DND-41 (cell line): ENCODE data around the gene SOWAHA.

Experiments
- ATAC-seq: fragments of 200-7000 bp; cut with Tn5 transposase; 3 replicates; pipeline ENCODE4 v1.9.1; 2021; ENCODE audit warnings: low read depth; ENCODE audit not compliant: insufficient read depth
- DNase-seq: peaks from one replicate; pipeline ENCODE4 v3.0.0-alpha.2; 2020
- H2AFZ ChIP-seq: 2 replicates; pipeline ENCODE4 v1.6.0; 2012; ENCODE audit warnings: low read depth, low read length
- H3K27ac ChIP-seq: 2 replicates; pipeline ENCODE4 v1.5.1; 2012; ENCODE audit warnings: low read length, inconsistent platforms
- H3K27me3 ChIP-seq: fragments of 200-600 bp; sonication (generic); 2 replicates; pipeline ENCODE4 v1.6.0; 2012; ENCODE audit warnings: low read length, mild to moderate bottlenecking, inconsistent platforms; ENCODE audit not compliant: insufficient read depth, poor library complexity
- H3K36me3 ChIP-seq: 2 replicates; pipeline ENCODE4 v1.5.1; 2012; ENCODE audit warnings: low read length, inconsistent platforms; ENCODE audit not compliant: insufficient read depth
- H3K4me1 ChIP-seq: 2 replicates; pipeline ENCODE4 v1.5.1; 2012; ENCODE audit warnings: mild to moderate bottlenecking, low read length; ENCODE audit not compliant: insufficient read depth
- H3K4me2 ChIP-seq: 2 replicates; pipeline ENCODE4 v1.6.0; 2012; ENCODE audit warnings: mild to moderate bottlenecking, moderate library complexity, low read length, inconsistent platforms; ENCODE audit not compliant: insufficient read depth
- H3K4me3 ChIP-seq, 2 experiments: fragments of 200-600 bp in 1 of 2; shearing (Covaris generic) in 1 of 2; 2 replicates each; pipeline ENCODE4 v1.5.1; 2012 to 2016; ENCODE audit warnings: inconsistent platforms in 2 of 2, low read length in 2 of 2, mild to moderate bottlenecking in 2 of 2, low read depth in 1 of 2, moderate library complexity in 1 of 2
- H3K79me2 ChIP-seq: 2 replicates; pipeline ENCODE4 v1.6.0; 2012; ENCODE audit warnings: low read length, inconsistent platforms; ENCODE audit not compliant: insufficient read depth
- H3K9ac ChIP-seq: 2 replicates; pipeline ENCODE4 v1.6.0; 2012; ENCODE audit warnings: low read depth, mild to moderate bottlenecking, inconsistent platforms, low read length, moderate library complexity
- H3K9me3 ChIP-seq: 2 replicates; pipeline ENCODE4 v1.5.1; 2012; ENCODE audit warnings: low read length, moderate library complexity, mild to moderate bottlenecking, inconsistent platforms; ENCODE audit not compliant: insufficient read depth, severe bottlenecking
- H4K20me1 ChIP-seq: 2 replicates; pipeline ENCODE4 v1.6.0; 2012; ENCODE audit warnings: low read length; ENCODE audit not compliant: insufficient read depth
- CTCF ChIP-seq: IDR thresholded peaks from 2 replicates; pipeline ENCODE4 v1.5.1; 2012; ENCODE audit warnings: borderline replicate concordance, low read length, moderate library complexity, mild to moderate bottlenecking; ENCODE audit not compliant: poor library complexity, severe bottlenecking; ENCODE audit errors: extremely low read depth
- EZH2 ChIP-seq: IDR thresholded peaks from 3 replicates; pipeline ENCODE4 v1.6.1; 2012; ENCODE audit warnings: borderline replicate concordance, low read depth, mild to moderate bottlenecking, moderate library complexity, low read length, inconsistent platforms; ENCODE audit not compliant: severe bottlenecking

Gene SOWAHA

DNA sequence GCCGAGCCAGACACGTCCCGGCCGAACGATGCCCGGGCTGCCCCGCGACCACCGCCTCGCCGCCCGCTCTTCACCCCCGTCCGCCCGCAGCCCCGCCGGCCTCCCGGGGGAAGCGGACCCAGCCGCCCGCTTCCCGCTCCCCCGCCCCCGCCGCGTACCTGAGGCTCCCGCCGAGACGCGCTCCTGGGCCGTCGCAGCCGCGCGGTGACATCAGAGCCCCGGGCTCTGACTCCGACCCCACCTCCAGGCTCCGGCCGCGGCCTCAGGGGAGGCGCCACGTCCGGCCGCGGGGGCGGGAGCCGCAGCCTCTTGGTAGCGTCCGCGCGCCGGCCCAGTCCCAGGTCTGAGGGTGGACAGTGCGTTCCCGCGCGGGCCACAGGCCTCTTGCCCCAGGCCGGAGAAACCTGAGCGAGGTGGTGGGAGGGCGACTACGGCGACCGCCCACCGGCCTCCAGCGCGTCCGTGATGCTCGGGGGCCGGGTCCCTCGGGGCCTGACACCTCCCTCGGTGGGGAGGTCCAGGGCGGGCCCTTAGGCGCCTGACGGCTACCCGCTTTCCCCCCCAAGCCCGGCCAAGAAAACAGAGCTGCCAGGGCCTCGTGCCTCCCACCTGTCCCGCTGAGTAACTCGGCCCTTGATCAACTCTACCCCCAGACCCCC is 17.5 kb downstream of the SOWAHA start, which contains the start of gene SHROOM1:
TSS of gene SHROOM1 (minus strand) at position 212 of the 659 bp plus-strand sequence. CDS start 4,507 bp downstream, outside the sequence.
- H3K4me1 ChIP-seq: peaks cover 13% of the 10 kb centered on the region
- no peak within 1 kb of the TSS for H3K27ac ChIP-seq
- ATAC-seq (peak; percentile 45), DNase-seq (no peak)
- no peaks in the 10 kb centered on the region for H4K20me1 ChIP-seq
- H3K36me3 ChIP-seq: no peaks in the 10 kb centered on the region; the same call in 1 of the 2 replicates
- peak within 1 kb of the TSS; percentile 68 for H2AFZ ChIP-seq
- no peak for TF ChIP-seq CTCF
- TF ChIP-seq EZH2: no peak
- peaks cover 43% of the 10 kb centered on the region for H3K27me3 ChIP-seq
- peak within 1 kb of the TSS; percentile 54 for H3K9ac ChIP-seq
- no peaks in the 10 kb centered on the region for H3K9me3 ChIP-seq
- H3K79me2 ChIP-seq: no peaks in the 10 kb centered on the region
- H3K4me3 ChIP-seq: peak within 1 kb of the TSS; percentile 11 to 54; a peak in 3 of 4 replicates
- peak within 1 kb of the TSS; percentile 73 for H3K4me2 ChIP-seq

DNA sequence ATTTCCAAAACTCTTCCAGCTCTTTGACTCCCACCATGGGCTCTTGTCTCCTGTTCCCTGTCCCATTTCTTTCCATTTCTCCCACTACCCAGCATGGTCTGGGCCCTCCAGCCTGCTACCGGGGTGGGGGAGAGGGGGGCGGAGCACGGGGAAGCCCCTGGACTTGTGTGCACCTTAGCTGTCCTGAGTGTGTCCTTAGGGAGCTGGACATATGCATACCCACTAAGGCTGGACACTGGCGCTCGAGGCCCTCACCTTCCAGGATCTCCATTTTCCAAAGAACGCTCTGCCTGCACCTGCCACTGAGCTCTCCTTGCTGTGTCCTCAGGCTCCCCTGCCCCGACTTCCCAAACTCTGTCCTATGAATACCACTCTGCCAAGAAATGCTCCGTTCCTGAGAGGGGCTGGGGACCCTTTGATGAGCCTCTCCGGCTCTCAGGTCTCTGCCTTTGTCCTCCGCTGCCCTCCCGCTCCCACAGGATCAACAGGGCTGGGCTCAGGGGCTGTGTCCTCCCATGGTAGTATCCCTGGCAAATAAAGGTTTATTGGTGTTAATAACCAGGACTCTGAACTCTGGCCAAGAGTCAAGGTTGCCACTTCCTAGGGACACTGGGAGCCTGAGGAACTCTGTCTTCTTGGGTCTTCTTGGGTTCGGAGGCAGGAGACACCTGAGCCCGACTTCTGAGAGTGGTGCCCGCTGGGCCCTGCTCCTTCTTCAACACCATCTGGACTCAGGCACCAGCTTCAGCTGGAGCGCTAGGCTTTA is 18.2 kb downstream of the SOWAHA start:
- ATAC-seq: no peak
- no peaks in the 10 kb centered on the region for H3K79me2 ChIP-seq
- DNase-seq: no peak
- no peaks in the 10 kb centered on the region; the same call in 1 of the 2 replicates for H3K36me3 ChIP-seq
- H3K4me2 ChIP-seq: no peak overlapping the region
- no peak for TF ChIP-seq EZH2
- no peak for TF ChIP-seq CTCF
- H3K27me3 ChIP-seq: peaks cover 40% of the 10 kb centered on the region
- H3K27ac ChIP-seq: no peak overlapping the region
- no peaks in the 10 kb centered on the region for H3K9me3 ChIP-seq
- H3K4me1 ChIP-seq: peaks cover 13% of the 10 kb centered on the region
- no peak overlapping the region for H3K9ac ChIP-seq
- no peaks in the 10 kb centered on the region for H4K20me1 ChIP-seq
- H2AFZ ChIP-seq: no peak overlapping the region
- no peak overlapping the region; a peak in 1 of 4 replicates for H3K4me3 ChIP-seq

DNA sequence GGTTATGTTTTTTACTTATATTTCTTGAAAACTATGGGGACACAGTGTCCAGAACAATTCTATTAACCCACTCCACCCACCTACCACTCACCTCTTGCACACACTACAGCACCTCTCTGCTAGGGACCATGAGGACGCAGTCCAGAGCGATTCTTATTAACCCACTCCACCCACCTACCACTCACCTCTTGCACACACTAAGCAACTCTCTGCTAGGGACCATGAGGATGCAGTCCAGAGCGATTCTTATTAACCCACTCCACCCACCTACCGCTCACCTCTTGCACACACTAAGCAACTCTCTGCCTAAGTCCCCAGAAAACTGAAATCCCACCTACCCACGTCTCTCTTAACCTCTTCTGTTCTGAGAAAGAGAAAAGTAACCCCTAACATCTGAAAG is 19.5 kb downstream of the SOWAHA start:
- Histone ChIP-seq H4K20me1 (no peaks in the 10 kb centered on the region), H3K9me3 (no peaks in the 10 kb centered on the region), H3K9ac (no peak overlapping the region), H3K4me1 (peaks cover 13% of the 10 kb centered on the region), H3K36me3 (no peaks in the 10 kb centered on the region; the same call in 1 of the 2 replicates), H2AFZ (no peak overlapping the region), H3K79me2 (no peaks in the 10 kb centered on the region), H3K27me3 (peaks cover 36% of the 10 kb centered on the region), H3K27ac (no peak overlapping the region), H3K4me3 (no peak overlapping the region), H3K4me2 (no peak overlapping the region)
- ATAC-seq: no peak
- DNase-seq: no peak
- no peak for TF ChIP-seq EZH2
- TF ChIP-seq CTCF: no peak
